IPS-15b (cell line): ENCODE data around the gene JARID2.

Source experiments
- H3K27me3 ChIP-seq: one replicate; pipeline ENCODE4 v1.6.1; 2013; ENCODE audit warnings: low read length; ENCODE audit not compliant: control insufficient read depth, insufficient read depth
- H3K36me3 ChIP-seq: one replicate; pipeline ENCODE4 v1.6.1; 2013; ENCODE audit warnings: low read length; ENCODE audit not compliant: control insufficient read depth, insufficient read depth
- H3K4me1 ChIP-seq: one replicate; pipeline ENCODE4 v1.6.1; 2013; ENCODE audit warnings: mild to moderate bottlenecking, low read length; ENCODE audit not compliant: control insufficient read depth, insufficient read depth
- H3K4me3 ChIP-seq: one replicate; pipeline ENCODE4 v1.5.1; 2013; ENCODE audit warnings: low read depth, low read length
- H3K9ac ChIP-seq: one replicate; pipeline ENCODE4 v1.6.1; 2013; ENCODE audit warnings: low read depth, mild to moderate bottlenecking, low read length
- H3K9me3 ChIP-seq: one replicate; pipeline ENCODE4 v1.6.1; 2013; ENCODE audit warnings: mild to moderate bottlenecking, low read length; ENCODE audit not compliant: control insufficient read depth, insufficient read depth

JARID2 gene

DNA sequence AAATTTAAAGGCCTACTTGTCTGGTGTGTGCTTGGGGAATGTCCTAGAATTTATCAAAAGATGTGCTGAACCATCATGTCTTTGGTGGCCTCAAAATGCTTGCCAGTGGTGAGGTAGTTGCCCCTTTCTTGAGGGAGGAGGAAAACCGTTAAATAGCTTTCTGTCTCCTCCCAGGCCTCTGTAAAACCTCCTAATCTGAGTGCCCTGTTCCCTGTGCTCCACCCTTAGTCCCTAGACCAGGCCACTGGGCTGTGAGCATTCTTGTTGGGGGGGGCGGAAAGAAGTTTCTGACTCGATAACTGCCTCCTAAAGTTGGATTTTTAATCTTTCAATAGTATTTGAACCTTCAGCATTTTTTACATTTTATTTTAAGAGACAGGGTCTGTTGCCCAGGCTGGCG lies 23.1 kb downstream of the JARID2 start:
- Histone ChIP-seq H3K4me1 (peaks cover 74% of the 10 kb centered on the region), H3K36me3 (peaks cover 7% of the 10 kb centered on the region), H3K4me3 (peak overlapping the region; percentile 52), H3K9ac (no peak overlapping the region), H3K9me3 (no peaks in the 10 kb centered on the region), H3K27me3 (no peaks in the 10 kb centered on the region)

DNA sequence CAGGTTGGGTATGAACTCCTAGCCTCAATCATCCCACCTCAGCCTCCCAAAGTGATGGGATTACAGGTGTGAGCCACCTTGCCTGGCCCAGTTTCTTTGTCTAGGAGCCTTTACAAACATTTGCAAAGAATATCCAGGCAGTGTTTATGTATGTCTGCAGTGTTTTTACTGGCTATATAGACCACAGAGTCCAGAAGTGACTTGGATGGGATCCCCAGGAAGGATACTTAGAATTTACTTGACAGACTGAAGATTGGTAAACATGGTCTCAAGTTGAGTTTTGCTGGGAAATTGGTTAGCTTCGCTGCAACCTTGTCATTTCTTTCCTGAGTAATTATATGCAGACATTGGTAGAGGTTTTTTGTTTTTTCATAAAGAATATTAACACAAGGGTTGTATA lies 23.8 kb downstream of the JARID2 start:
- no peak overlapping the region for H3K4me3 ChIP-seq
- no peak overlapping the region for H3K9ac ChIP-seq
- no peaks in the 10 kb centered on the region for H3K27me3 ChIP-seq
- H3K36me3 ChIP-seq, result peaks cover 7% of the 10 kb centered on the region
- H3K9me3 ChIP-seq, result no peaks in the 10 kb centered on the region
- peaks cover 72% of the 10 kb centered on the region for H3K4me1 ChIP-seq

DNA sequence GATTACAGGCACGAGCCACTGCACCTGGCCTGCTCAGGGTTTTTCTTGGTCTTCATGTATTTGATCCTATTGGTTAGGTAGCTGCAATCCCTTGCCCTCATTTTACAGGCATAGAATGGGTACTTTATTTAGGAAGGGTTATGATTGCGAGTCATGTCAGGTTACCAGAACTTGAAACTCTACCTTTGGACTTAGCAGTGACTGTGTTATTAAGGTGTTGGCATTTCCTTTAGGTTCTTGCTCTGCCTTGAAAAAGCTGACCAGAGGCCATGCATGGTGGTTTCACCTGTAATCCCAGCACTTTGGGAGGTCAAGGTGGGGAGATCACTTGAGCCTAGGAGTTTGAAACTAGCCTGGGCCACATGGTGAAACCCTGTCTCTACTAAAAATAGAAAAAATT lies 24.5 kb downstream of the JARID2 start:
- no peaks in the 10 kb centered on the region for H3K27me3 ChIP-seq
- no peaks in the 10 kb centered on the region for H3K9me3 ChIP-seq
- H3K4me3 ChIP-seq, result no peak overlapping the region
- H3K36me3 ChIP-seq, result peaks cover 7% of the 10 kb centered on the region
- H3K9ac ChIP-seq, result no peak overlapping the region
- H3K4me1 ChIP-seq, result peaks cover 71% of the 10 kb centered on the region

DNA sequence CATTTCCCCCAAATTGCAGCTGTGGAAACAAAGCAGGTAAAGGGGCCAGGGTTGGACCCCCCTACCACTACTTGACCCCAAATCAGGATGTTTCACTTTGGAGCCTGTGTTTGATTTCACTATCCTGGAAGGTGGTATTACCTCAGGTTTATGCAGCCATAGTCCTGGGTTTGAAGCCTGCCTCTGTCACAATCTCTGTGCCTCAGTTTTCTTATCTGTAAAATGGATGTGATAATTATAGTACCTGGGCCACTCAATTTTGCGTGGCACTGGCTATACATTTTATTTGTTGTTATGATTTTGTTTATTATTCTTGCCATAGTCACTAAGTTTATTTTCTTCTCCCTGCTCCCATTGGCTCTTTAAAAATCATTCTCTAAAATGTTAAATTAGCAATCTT lies 26.7 kb downstream of the JARID2 start:
- no peaks in the 10 kb centered on the region for H3K27me3 ChIP-seq
- peaks cover 7% of the 10 kb centered on the region for H3K36me3 ChIP-seq
- no peaks in the 10 kb centered on the region for H3K9me3 ChIP-seq
- no peak overlapping the region for H3K9ac ChIP-seq
- H3K4me1 ChIP-seq, result peaks cover 64% of the 10 kb centered on the region
- no peak overlapping the region for H3K4me3 ChIP-seq

DNA sequence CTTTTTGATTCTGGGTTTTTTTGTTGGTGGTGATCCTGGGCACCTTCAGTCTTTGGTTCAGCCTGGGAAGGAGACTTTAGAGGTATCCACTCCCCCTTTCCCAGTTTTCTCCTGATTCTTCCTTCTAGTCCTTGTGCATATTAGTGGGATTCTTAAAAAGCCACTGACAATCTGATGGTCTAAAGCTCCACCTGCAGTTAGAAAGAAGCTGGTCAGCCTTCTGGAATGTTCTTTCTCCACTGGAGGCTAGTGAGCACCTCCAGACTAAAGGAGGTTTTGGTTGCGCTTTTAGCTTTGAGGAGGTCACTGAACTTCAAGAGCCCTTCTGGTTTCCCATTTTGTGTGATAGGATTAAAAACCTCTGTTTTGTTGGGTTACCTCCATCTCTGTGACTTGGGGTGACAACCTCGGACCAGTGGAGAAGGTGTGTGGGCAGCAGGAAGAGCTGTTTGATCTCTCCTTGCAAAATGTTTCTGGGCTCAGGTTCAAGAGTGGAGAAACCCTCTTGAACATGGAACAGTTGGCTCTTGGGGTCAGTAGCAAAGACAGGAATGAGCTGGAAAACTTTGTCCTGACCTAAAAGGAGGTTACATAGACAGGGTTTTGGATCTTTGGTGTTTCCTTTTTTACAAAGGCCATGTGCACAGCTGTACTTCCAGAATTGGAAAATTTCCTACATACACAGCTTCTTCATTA lies 29.0 kb downstream of the JARID2 start:
- Histone ChIP-seq H3K4me3 (peak overlapping the region; percentile 24), H3K4me1 (peaks cover 52% of the 10 kb centered on the region), H3K27me3 (no peaks in the 10 kb centered on the region), H3K9me3 (no peaks in the 10 kb centered on the region), H3K9ac (no peak overlapping the region), H3K36me3 (peaks cover 7% of the 10 kb centered on the region)

DNA sequence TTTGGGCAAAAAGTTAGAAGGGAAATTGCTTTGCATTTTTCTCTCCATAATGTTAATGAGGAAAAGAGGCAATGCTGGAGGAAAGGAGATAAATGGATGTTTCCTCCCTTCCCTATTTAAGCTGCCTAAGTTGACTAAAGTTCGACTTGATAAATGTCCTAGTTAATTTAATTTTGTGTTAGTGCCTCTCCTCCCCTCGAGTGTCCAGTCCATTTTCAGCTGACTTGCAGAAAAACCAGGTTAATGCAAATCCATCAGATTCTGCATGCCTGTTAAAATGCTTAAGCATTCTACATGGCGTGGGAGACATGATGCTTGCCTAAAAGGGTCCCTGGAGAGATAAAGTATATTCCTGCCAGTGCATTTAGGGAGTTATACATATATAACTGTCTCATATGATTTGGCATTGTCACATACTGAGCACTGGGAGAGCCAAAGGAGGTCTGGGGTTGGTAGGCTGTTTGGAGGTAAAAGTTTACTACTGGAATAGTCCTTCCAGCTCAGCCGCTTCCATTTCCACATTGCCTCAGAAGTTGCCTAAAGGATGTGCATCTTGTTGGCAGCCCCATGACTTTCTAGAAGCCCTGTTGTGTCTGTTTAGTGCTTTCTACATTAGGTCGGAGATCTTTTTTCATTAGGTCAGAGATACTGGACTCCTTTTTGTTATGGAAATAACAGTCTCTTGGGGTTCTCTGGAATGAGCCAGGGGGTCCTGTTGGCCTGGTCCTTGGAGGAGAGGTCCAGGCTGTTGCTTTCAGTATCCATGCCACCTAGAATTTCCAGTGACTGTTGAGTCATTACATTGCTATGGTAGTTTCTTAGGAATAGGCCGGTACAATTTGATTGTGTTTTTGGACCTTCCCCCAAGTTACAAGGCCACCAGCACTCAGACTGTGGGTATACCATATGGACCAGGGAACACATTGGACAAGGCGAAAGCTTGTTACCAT lies 30.4 kb downstream of the JARID2 start:
- Histone ChIP-seq H3K4me1 (peaks cover 54% of the 10 kb centered on the region), H3K27me3 (no peaks in the 10 kb centered on the region), H3K9ac (no peak overlapping the region), H3K36me3 (no peaks in the 10 kb centered on the region), H3K4me3 (no peak overlapping the region), H3K9me3 (no peaks in the 10 kb centered on the region)

DNA sequence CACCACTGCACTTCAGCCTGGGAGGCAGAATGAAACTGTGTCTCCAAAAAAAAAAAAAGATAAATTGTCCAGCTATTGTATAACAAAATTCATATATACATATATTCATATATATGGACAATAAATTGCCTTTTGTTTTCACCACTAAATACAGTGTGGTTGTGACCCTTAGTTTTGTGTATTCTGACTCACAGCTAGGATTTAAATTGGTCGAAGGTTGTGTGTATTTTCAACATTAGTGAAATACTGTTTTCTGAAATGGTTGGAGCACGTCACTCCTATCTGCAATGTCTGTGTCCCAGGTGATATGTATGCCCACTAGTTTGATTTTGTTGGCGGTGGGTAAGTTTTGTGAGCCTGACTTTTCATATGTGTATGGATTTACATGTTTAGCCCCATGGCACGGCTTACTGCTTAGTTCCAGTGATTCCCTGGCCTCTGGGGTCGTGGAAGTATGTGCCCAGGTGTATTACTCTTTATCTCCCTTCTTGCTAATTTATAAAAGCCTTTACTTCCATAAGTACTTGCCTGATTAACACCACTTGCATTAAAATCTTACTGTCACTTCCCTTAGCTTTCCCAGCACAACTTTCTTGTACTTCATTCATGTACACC lies 33.3 kb downstream of the JARID2 start:
- no peaks in the 10 kb centered on the region for H3K9me3 ChIP-seq
- H3K27me3 ChIP-seq, result no peaks in the 10 kb centered on the region
- no peak overlapping the region for H3K4me3 ChIP-seq
- no peaks in the 10 kb centered on the region for H3K36me3 ChIP-seq
- no peak overlapping the region for H3K9ac ChIP-seq
- H3K4me1 ChIP-seq, result peaks cover 50% of the 10 kb centered on the region

DNA sequence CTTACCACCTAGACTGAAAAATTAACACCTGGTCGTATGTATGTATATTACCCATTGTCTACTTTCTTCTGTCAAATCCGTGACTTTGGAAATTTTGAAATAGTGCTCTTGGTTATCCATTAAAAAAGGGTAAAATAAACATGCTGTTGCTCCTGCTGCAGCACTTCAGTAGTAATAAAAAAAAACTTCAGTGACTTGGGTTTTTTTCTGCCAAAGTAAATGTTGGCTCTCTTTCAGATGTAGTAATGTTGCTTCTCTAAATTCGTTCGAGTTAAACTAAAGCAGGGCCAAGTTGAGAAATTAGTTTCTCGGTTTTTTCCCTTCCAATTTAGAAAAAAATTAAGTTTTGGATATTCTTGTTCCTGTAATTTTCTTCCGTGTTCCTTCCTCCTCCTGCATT lies 34.2 kb downstream of the JARID2 start:
- Histone ChIP-seq H3K4me1 (peaks cover 44% of the 10 kb centered on the region), H3K9ac (no peak overlapping the region)

DNA sequence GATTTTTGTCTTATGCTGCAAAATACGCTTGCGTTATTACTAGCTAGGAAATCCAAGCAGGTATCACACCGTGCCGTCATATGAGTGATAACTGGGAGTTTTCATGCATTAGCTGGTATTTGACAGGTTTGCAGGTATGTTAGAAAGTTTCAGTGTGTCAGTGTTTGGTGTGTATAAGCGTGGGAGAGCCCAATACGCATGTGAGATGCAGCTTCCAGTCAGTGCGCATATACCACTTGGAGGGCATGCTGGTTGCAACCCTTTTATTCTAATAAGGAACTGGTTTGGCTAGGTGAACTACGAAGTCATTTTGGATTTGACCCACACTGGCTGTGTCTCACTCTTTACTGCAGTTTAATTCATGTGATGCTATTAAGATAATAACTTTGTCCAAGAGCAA lies 35.1 kb downstream of the JARID2 start:
- Histone ChIP-seq H3K4me1 (peaks cover 41% of the 10 kb centered on the region), H3K9ac (no peak overlapping the region), H3K9me3 (no peaks in the 10 kb centered on the region), H3K27me3 (no peaks in the 10 kb centered on the region), H3K36me3 (no peaks in the 10 kb centered on the region), H3K4me3 (no peak overlapping the region)

More for the DNA sequence above, 34.2 kb downstream of the JARID2 start:
- Histone ChIP-seq H3K4me3 (no peak overlapping the region), H3K36me3 (no peaks in the 10 kb centered on the region), H3K27me3 (no peaks in the 10 kb centered on the region), H3K9me3 (no peaks in the 10 kb centered on the region)

DNA sequence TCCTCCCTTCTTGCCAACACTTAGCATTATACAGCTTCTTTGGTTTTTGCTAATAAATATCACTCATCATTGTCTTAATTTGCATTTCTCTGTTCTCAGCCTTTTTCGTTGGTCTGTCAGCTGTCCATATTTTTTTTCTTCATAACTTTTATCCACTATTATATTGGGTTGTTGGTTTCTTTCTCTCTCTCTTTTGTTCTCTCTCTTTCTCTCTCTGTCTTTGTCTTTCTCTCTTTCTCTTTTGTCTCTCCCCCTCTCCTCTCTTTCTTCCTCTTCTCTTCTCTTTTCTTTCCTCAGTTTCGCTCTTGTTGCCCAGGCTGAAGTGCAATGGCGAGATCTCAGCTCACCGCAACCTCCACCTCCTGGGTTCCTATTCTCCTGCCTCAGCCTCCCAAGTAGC lies 36.5 kb downstream of the JARID2 start:
- no peak overlapping the region for H3K9ac ChIP-seq
- no peaks in the 10 kb centered on the region for H3K36me3 ChIP-seq
- H3K9me3 ChIP-seq, result no peaks in the 10 kb centered on the region
- H3K27me3 ChIP-seq, result no peaks in the 10 kb centered on the region
- peaks cover 34% of the 10 kb centered on the region for H3K4me1 ChIP-seq
- no peak overlapping the region for H3K4me3 ChIP-seq

DNA sequence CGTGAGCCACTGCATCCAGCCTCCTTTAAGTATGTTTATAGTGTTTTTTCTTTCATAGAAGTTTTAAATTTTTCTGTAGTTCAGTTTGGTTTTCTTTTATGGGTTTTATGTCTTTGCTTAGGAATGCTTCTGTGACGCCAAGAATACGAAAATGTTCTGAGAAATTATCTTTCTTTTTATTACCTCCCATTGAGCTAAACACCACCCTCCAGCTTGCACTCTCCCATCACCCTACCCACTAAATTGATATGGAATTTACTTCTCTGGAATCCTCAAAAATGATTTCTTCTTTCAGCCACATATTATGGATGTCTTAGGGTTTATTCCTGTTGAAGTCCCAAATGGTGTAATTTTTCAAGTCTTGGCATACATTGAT lies 38.1 kb downstream of the JARID2 start:
- Histone ChIP-seq H3K9ac (no peak overlapping the region), H3K27me3 (no peaks in the 10 kb centered on the region), H3K4me3 (no peak overlapping the region), H3K36me3 (no peaks in the 10 kb centered on the region), H3K9me3 (no peaks in the 10 kb centered on the region), H3K4me1 (peaks cover 47% of the 10 kb centered on the region)
